ENCODE measurements around the gene FAM124A. TPM values are rescaled to one million over a fixed set of nuclear protein-coding genes. Genes with fewer than 3 reads are reported as not detected.

The FAM124A gene
- total RNA-seq, 1 donor from 2014 or later = 1.5 TPM

DNA sequence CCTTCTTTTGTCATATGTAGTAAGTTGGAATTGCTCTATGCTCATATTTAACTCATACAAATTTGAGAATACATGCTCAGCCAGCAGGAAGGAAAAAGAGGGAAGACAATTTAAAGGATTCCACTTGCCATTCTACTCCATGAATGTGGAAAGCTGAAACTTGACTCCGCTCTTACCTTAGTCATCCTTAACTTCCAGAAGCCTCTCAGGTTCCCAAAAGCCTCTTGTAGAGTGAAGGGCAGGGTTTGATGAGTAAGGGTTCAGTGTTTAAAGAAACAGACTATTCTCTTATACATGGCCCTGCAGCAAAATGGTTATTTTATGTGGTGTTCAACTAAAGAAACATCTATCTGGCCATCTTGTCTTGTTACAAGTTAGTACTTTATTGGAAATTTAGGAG lies 27.1 kb downstream of the FAM124A start:
- Mint-ChIP-seq H3K4me1 (ENCODE audit: low read depth) (no peaks in the 10 kb centered on the region), H3K27ac (no peak overlapping the region), H3K9me3 (ENCODE audit: low read depth) (no peaks in the 10 kb centered on the region), H3K27me3 (no peaks in the 10 kb centered on the region), H3K4me3 (ENCODE audit: low read depth) (no peak overlapping the region), H3K36me3 (ENCODE audit: insufficient read depth) (peaks cover 1% of the 10 kb centered on the region)
- DNase-seq (ENCODE audit: low spot score, unreplicated experiment) = no peak
- TF ChIP-seq, protein P1, sequence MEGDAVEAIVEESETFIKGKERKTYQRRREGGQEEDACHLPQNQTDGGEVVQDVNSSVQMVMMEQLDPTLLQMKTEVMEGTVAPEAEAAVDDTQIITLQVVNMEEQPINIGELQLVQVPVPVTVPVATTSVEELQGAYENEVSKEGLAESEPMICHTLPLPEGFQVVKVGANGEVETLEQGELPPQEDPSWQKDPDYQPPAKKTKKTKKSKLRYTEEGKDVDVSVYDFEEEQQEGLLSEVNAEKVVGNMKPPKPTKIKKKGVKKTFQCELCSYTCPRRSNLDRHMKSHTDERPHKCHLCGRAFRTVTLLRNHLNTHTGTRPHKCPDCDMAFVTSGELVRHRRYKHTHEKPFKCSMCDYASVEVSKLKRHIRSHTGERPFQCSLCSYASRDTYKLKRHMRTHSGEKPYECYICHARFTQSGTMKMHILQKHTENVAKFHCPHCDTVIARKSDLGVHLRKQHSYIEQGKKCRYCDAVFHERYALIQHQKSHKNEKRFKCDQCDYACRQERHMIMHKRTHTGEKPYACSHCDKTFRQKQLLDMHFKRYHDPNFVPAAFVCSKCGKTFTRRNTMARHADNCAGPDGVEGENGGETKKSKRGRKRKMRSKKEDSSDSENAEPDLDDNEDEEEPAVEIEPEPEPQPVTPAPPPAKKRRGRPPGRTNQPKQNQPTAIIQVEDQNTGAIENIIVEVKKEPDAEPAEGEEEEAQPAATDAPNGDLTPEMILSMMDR (IDR thresholded peaks at IDR 0.05; ENCODE audit: unreplicated experiment) = no peak

DNA sequence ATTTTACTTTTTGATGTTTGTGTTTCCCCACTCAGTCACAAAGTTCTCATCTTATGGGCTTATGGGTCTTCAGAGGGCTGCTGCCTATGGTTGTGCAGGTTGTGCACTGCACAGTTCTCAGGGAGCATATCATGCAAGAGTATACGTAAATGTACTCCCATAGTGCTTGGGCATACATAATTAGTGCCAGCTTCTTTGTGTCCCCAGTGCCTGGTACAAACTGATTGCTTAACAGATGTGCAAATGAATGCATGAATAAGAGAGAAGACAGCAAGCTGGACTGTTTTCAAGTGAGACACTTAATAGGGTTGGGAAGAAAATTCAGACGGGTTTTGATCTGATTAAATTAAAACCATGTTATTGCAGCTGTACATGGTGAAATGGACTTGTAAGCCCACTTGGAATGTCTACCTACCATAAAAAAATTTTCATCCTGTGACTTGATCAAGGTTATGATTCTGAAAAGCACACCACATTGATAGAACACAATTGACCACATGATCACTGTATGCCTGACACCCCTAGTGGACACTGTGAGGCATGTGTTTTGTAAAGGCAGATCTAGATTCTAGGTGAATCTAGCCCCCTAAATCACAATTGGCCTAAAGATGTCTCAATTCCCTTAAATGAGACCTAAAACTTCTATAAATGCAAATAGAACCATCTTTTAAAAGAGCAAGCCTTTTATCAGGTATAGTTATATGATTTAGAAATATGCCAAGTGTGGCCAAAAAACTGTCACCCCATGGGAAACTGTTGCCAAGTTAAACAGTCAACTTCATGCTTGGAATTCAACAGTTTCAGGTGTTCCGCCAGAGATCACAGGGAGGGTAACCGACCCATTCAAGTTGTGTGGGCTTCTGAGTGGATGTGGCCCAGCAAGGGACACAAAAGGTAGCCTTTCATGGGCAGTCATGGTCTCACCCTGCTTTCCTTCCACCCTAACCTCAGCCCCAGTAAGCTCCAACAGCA lies 27.9 kb downstream of the FAM124A start:
- Mint-ChIP-seq H3K36me3 (ENCODE audit: insufficient read depth) (peaks cover 1% of the 10 kb centered on the region), H3K4me3 (ENCODE audit: low read depth) (no peak overlapping the region), H3K9me3 (ENCODE audit: low read depth) (no peaks in the 10 kb centered on the region), H3K27ac (no peak overlapping the region), H3K4me1 (ENCODE audit: low read depth) (no peaks in the 10 kb centered on the region), H3K27me3 (no peaks in the 10 kb centered on the region)
- no peak for DNase-seq (ENCODE audit: low spot score, unreplicated experiment)
- TF ChIP-seq, protein P1 (IDR thresholded peaks at IDR 0.05; ENCODE audit: unreplicated experiment) = peak; percentile 55

DNA sequence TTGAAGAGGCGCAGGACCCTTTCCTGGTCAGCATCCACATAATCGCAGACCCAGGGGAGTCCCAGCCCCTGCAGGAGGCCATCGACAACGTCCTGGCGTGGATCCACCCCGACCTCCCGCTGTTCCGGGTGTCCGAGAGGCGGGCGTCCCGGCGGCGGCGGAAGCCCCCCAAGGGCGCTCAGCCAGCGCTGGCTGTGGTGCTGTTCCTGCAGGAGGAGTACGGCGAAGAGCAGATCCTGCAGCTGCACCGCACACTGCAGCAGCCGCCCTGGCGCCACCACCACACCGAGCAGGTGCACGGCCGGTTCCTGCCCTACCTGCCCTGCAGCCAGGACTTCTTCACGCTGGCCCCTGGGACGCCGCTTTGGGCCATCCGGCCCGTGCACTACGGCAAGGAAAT lies 29.3 kb downstream of the FAM124A start:
- peaks cover 1% of the 10 kb centered on the region for H3K36me3 Mint-ChIP-seq (ENCODE audit: insufficient read depth)
- no peaks in the 10 kb centered on the region for H3K4me1 Mint-ChIP-seq (ENCODE audit: low read depth)
- TF ChIP-seq, protein P1 (IDR thresholded peaks at IDR 0.05; ENCODE audit: unreplicated experiment) = no peak
- no peak overlapping the region for H3K27ac Mint-ChIP-seq
- H3K9me3 Mint-ChIP-seq (ENCODE audit: low read depth) = no peaks in the 10 kb centered on the region
- H3K4me3 Mint-ChIP-seq (ENCODE audit: low read depth) = no peak overlapping the region
- no peaks in the 10 kb centered on the region for H3K27me3 Mint-ChIP-seq
- no peak for DNase-seq (ENCODE audit: low spot score, unreplicated experiment)

DNA sequence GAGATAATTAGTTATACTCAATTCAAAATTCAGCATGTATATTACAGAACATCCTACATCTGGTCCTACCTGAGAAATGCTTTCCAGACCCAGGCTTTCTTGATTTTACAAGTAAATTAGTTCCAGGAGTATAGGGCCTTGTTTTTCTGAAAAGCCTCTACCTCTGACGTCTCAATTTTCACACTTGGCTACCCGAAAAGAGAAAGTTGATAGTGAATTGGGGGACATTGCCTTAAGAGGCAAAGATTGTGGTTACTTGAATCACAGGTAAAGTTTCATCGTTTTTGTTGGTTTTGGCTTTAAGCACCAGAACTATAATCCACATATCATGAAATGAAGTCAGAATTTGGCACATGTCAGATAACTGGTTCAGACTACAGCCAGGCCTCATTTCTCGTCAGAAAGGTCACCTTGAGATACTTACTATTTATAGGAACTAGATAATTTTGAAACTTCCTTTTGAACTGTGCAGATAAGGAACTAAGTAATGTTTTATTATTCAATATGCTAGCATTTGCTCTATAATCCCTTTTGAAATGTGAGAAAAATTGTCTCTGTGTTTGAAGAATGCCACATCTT lies 30.8 kb downstream of the FAM124A start:
- no peaks in the 10 kb centered on the region for H3K9me3 Mint-ChIP-seq (ENCODE audit: low read depth)
- no peaks in the 10 kb centered on the region for H3K27me3 Mint-ChIP-seq
- H3K27ac Mint-ChIP-seq = no peak overlapping the region
- peaks cover 1% of the 10 kb centered on the region for H3K36me3 Mint-ChIP-seq (ENCODE audit: insufficient read depth)
- H3K4me1 Mint-ChIP-seq (ENCODE audit: low read depth) = no peaks in the 10 kb centered on the region
- TF ChIP-seq, protein P1 (IDR thresholded peaks at IDR 0.05; ENCODE audit: unreplicated experiment) = no peak
- no peak for DNase-seq (ENCODE audit: low spot score, unreplicated experiment)
- H3K4me3 Mint-ChIP-seq (ENCODE audit: low read depth) = no peak overlapping the region

DNA sequence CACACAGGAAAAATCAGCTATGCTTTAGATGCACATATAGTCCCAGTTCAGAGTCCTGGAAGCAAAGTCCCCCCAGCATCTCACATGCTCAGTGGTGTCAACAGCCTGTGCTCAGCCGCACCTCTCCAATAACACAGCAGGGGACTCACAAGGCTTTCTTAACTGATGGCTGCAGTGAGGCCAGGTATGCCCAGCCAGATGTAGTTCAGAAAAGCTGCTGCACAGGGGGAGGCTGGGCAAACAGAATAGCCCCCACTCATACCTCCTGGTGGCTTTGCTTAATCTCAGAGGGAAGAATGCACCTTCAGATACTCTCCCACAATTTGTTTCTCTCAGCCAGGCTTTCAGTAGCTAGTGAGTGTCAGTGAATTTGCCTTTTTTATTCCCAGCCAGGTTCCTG lies 33.4 kb downstream of the FAM124A start:
- Mint-ChIP-seq H3K4me3 (ENCODE audit: low read depth) (no peak overlapping the region), H3K4me1 (ENCODE audit: low read depth) (no peaks in the 10 kb centered on the region), H3K36me3 (ENCODE audit: insufficient read depth) (peaks cover 1% of the 10 kb centered on the region), H3K27ac (no peak overlapping the region), H3K9me3 (ENCODE audit: low read depth) (no peaks in the 10 kb centered on the region), H3K27me3 (no peaks in the 10 kb centered on the region)
- TF ChIP-seq, protein P1 (IDR thresholded peaks at IDR 0.05; ENCODE audit: unreplicated experiment) = no peak
- DNase-seq (ENCODE audit: low spot score, unreplicated experiment) = no peak

Data from progenitor cell of endocrine pancreas (in vitro differentiated cells).